ENCODE measurements around the gene SEMA3F.

DNA sequence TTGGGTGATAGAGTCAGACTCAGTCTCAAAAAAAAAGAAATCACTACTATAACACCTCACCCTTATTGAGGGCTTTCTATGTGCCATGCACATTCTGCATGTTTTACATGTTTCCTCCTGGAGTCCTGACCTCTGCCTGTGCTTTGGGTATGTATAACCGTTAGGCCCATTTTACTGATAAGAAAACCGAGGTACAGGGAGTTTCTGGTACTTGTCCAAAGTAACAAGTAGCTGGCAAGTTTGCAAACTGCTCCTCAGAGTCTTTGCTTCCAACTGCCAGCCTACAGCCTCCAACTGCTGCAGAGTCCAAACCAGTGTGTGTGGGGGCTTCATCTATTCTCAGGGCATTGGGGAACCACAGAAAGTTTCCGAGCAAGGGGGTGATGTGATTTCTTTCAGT lies 77.2 kb downstream of the SEMA3F start:
- no peak for TF ChIP-seq CTCF (IDR thresholded peaks at IDR 0.05; ENCODE audit: insufficient read depth, low read length, poor library complexity, severe bottlenecking)
- TF ChIP-seq EZH2phosphoT487 (conservative IDR thresholded peaks at IDR 0.05; ENCODE audit: low read length) = no peak

All from SU-DHL-6 (cell line).